ENCODE data around the gene KCNJ8.

KCNJ8 gene

DNA sequence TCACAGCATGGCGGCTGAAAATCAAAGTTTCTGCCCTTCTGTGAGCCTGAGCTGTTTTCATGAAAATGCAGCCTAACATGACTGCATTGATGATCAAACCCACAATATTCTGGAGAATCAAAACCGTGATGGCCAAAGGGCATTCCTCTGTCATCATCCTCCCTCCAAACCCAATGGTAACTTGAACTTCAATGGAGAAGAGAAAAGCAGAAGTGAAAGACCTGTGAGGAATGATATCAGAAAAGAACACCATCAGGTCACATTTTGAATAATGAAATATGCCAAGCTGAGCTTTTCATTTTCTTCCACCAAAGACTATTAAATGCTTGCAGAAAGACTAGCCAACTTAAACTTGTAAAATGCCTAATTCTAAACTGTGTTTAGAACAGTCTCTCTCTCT lies 8.1 kb downstream of the KCNJ8 start:
- no peak for DNase-seq (ENCODE audit: insufficient read length, low spot score)
- FAIRE-seq: no peak
- TF ChIP-seq, protein P1, sequence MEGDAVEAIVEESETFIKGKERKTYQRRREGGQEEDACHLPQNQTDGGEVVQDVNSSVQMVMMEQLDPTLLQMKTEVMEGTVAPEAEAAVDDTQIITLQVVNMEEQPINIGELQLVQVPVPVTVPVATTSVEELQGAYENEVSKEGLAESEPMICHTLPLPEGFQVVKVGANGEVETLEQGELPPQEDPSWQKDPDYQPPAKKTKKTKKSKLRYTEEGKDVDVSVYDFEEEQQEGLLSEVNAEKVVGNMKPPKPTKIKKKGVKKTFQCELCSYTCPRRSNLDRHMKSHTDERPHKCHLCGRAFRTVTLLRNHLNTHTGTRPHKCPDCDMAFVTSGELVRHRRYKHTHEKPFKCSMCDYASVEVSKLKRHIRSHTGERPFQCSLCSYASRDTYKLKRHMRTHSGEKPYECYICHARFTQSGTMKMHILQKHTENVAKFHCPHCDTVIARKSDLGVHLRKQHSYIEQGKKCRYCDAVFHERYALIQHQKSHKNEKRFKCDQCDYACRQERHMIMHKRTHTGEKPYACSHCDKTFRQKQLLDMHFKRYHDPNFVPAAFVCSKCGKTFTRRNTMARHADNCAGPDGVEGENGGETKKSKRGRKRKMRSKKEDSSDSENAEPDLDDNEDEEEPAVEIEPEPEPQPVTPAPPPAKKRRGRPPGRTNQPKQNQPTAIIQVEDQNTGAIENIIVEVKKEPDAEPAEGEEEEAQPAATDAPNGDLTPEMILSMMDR (IDR thresholded peaks at IDR 0.05; ENCODE audit: insufficient read depth, missing control alignments): no peak

DNA sequence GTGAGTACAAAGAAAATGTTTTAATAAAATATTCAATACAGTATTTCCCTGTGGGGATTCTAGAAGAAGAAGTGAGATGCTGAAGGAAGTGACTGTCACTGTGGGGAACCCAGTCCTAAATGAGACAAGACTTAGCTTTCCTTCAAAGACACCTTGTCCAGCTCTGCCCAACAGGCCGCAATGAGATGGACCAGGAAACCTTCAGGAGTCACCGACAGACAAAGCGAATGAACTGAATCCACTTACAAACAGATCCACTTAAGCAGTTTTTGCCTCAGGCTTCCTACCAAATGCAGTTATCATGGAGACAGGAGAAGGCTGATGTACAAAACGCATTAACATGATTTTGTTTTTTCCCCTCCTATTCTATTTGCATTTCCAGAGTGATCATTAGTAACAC lies 9.6 kb downstream of the KCNJ8 start:
- FAIRE-seq (no peak), DNase-seq (ENCODE audit: insufficient read length, low spot score) (no peak)
- TF ChIP-seq, protein P1 (IDR thresholded peaks at IDR 0.05; ENCODE audit: insufficient read depth, missing control alignments): no peak

DNA sequence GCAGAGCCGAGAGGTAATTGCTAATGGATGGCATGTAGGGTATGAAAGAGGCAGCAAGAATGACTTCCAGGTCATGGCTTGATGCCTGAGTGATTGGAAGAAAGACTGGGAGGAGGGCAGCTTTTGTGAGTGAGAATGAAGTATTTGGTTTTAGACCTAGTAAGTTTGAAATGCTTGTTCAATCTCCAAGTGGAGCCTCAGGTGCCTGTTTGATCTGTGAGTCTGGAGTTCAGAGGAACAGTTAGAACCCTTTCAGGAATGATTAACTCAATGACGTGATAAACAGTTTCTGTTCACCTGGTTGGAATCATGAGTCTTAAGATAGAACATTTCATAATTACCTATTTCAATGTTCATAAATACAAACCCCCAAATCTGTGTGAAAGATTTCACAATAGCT lies 10.4 kb downstream of the KCNJ8 start:
- DNase-seq (ENCODE audit: insufficient read length, low spot score): no peak
- no peak for FAIRE-seq
- TF ChIP-seq, protein P1 (IDR thresholded peaks at IDR 0.05; ENCODE audit: insufficient read depth, missing control alignments): no peak

DNA sequence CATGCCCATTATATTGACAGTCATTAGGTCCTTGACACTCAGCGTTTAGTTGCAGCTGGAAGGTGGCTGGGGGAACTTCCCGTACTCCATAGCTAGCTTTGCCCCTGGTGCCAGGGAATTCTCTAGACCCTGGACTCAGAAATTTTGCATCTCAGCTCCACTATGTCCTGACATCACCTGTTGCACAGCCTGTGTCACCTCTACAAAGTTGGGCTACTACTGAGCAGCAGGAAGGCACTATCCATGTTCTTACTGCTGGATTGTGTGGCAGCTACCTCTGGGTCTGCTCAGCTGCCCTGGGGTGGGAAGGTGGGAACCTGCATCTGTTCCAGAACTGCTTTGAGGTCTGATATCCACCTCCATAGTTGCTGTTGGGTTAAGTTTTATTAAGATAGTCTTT lies 11.0 kb downstream of the KCNJ8 start:
- TF ChIP-seq, protein P1 (IDR thresholded peaks at IDR 0.05; ENCODE audit: insufficient read depth, missing control alignments): no peak
- FAIRE-seq (no peak), DNase-seq (ENCODE audit: insufficient read length, low spot score) (no peak)

DNA sequence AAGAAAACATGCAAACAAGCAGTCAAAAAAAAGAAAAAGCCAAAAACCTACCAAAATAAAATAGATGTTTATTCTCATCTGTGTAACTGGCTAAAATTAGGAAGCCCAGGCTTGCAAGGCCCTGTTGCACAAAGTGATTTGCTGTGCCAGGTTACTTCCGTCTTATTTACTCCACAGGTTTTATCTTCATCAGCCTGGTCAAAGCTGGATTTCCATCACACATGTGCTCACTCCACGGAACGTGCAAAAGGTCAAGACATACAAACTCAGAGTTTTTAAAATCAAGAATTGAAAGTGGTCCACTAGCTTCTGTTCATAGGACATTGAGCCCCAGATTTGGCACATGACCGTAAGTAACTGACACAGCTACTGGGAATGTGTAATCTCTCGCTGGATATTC lies 14.8 kb downstream of the KCNJ8 start:
- TF ChIP-seq, protein P1 (IDR thresholded peaks at IDR 0.05; ENCODE audit: insufficient read depth, missing control alignments): no peak
- FAIRE-seq (no peak), DNase-seq (ENCODE audit: insufficient read length, low spot score) (no peak)

DNA sequence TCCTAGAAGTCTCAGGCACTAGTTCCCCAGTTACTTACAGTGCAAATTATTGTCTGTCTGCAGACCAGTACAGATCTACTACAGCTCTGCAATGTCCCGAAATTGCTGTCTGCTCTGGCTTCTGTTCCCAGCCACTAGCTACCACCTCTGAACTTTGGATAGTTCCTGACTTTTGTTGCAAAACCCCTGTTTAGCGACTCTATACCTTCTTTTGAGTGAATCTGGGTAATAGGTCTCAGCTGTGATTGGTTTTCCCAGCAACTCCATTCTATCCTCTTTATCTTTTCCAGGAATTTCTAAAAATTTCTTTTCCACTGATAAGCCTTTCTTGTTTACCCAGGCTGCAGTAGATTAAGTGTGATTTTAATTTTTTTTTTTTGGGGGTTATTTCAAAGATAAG lies 16.8 kb downstream of the KCNJ8 start:
- no peak for DNase-seq (ENCODE audit: insufficient read length, low spot score)
- FAIRE-seq: no peak
- TF ChIP-seq, protein P1 (IDR thresholded peaks at IDR 0.05; ENCODE audit: insufficient read depth, missing control alignments): no peak

DNA sequence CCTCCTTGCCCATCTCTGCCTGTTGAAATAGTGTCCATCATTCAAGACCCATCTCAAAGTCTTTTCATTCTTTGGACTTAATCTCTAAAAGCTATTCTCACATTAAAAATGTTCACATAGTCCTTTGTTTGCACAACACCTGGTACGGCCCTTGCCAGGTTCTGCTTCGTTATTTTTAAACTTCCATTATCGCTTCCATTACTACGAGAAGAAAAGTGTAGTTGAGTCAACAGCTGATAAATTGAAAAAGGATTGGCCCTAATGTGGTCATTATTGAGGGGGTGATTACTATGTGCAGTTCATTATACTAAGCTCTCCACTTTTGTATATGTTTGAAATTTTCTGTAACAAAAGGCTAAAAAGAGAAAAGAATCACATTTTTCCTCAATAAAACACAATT lies 17.8 kb downstream of the KCNJ8 start:
- DNase-seq (ENCODE audit: insufficient read length, low spot score) (no peak), FAIRE-seq (no peak)
- TF ChIP-seq, protein P1 (IDR thresholded peaks at IDR 0.05; ENCODE audit: insufficient read depth, missing control alignments): no peak
